GM12875 (cell line): ENCODE results near the gene ELOVL2.
"Not testable (repeated sequence)": the region's sequence is repeated elsewhere in the genome, so short reads cannot be mapped to it uniquely, and the experiment has no call there.

Experiments used
- H3K4me3 ChIP-seq: one replicate; pipeline ENCODE4 v1.5.1; 2011; ENCODE audit warnings: low read depth, low read length, control low read depth
- CTCF ChIP-seq: IDR thresholded peaks from 2 replicates; pipeline ENCODE4 v1.5.1; 2011; ENCODE audit warnings: low read depth, mild to moderate bottlenecking, control low read depth, inconsistent platforms, low read length, moderate library complexity, borderline replicate concordance; ENCODE audit not compliant: insufficient read depth

ELOVL2 gene

GRCh38 chr6:11007715-11008608 is 36.1 kb downstream of the ELOVL2 start:
- no peak for TF ChIP-seq CTCF
- no peak overlapping the region for H3K4me3 ChIP-seq

GRCh38 chr6:11006061-11006460 is 38.0 kb downstream of the ELOVL2 start:
- TF ChIP-seq CTCF, result no peak
- no peak overlapping the region for H3K4me3 ChIP-seq

GRCh38 chr6:11003297-11003696 is 40.8 kb downstream of the ELOVL2 start:
- not testable (repeated sequence) for H3K4me3 ChIP-seq

GRCh38 chr6:11002176-11002575 is 41.9 kb downstream of the ELOVL2 start:
- no peak overlapping the region for H3K4me3 ChIP-seq
- no peak for TF ChIP-seq CTCF

GRCh38 chr6:10999994-11000393 is 44.1 kb downstream of the ELOVL2 start:
- TF ChIP-seq CTCF, result no peak

GRCh38 chr6:10995114-10995707 is 48.9 kb downstream of the ELOVL2 start:
- no peak overlapping the region for H3K4me3 ChIP-seq
- TF ChIP-seq CTCF, result no peak

More at GRCh38 chr6:10999994-11000393, 44.1 kb downstream of the ELOVL2 start:
- no peak overlapping the region for H3K4me3 ChIP-seq

GRCh38 chr6:10993896-10994295 is 50.2 kb downstream of the ELOVL2 start:
- no peak overlapping the region for H3K4me3 ChIP-seq
- no peak for TF ChIP-seq CTCF
